HG03108 (cell line): ENCODE data around the gene TMPRSS11D.

Experiments used
- ATAC-seq: cut with Tn5 transposase; IDR thresholded peaks from one replicate; pipeline ENCODE4 v1.9.1; 2021; ENCODE audit warnings: moderate library complexity; ENCODE audit not compliant: unreplicated experiment

Gene TMPRSS11D

DNA sequence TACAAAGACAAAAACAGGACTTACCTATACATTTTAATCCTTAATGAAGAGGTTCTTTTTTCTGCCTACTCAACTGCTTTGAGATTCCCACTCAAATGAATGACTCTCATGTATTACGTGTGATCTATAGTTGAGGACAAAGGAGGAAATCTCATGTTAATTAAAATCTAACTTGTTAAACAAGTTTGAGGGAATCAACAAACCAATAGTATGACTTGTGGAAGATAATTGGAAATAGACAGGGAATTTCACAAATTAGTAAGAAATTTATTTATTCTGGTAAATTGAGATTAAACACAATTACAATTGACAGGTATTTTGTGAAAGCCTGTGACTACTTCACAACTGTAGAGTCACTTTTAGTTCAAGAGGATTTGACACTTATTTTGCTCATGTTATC lies at the start of gene TMPRSS11D:
TMPRSS11D (minus strand) TSS at position 101 of the 400 bp plus-strand sequence; CDS start at position 32, 69 bp downstream.
- no peak for ATAC-seq

- no peak for ATAC-seq
Measured at GRCh38 chr4:67933038-67933437, 49.2 kb upstream of the TMPRSS11D start.

DNA sequence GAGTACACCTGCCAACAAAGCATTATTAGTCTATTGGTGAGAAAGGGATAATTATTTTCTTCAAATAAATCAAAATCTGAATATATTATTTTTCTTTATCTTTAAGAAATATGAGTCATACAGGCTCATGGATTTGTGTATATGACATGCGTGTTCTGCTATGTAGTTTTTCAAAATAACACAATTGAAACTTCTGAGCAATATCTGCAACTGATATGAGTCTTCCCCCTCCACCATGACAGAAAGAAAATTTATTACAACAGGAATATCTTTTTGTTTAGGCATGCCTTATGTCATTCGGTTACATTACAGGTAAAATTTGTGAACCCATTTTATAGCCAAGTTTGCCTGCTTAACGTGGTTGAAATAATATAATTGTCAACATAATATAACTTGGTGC lies 47.5 kb upstream of the TMPRSS11D start:
- ATAC-seq, result no peak

DNA sequence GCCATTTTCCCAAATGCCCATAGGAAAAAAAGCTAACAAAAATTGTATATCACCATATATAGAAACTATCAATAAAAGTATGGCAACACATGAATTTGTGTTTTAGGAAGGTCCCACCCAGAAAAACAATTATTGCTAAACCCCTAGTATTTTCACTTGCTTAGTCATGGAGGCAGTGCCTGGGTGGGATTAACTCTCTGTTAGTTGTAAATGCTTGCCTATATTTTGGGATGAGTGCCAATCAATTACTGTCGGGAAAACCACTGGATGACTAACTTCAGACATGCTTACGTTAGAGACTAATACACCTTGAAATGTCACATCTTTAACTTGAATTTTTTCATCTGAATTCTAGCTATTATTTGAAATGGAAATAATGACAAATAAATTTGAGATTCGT lies 45.6 kb upstream of the TMPRSS11D start:
- ATAC-seq, result no peak

DNA sequence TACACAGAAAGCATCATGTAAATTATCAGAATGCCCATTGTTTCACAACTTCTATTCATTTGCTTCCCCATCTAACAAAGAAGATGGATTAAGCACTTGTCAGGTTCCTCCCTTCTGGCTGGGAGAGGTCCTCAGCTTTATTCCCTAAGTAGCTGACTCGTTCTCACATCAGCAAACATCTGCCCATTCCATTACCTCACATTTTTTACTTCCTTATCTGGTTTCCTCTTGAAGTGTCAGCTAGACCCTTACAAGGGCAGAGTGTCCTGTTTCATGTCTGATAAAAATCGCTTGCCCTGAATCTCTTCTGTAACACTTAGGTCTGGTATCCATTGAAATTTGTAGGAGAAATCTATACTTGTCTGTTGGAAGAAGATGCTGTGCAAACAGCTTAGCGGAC lies 44.7 kb upstream of the TMPRSS11D start:
- no peak for ATAC-seq

DNA sequence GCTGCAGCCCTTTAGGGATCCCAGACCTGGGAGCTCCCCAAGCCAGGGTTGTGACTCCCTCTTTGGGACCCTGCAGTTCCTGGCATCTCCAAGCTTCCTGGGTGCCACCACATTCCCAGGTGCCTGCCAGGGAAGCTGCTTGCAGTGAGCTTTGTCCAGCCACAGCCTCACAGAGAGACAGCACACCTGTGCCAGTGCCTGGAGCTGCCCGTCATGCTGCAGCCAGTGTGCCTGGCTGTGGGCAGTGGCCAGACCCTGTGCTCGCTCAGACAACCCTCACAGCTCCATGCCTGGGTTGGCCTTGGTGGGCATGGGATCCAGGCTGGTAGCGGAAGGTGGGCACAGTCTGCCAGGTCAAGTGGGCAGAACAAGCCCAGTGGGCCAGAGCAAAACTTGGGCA lies 43.4 kb upstream of the TMPRSS11D start:
- ATAC-seq, result no peak

DNA sequence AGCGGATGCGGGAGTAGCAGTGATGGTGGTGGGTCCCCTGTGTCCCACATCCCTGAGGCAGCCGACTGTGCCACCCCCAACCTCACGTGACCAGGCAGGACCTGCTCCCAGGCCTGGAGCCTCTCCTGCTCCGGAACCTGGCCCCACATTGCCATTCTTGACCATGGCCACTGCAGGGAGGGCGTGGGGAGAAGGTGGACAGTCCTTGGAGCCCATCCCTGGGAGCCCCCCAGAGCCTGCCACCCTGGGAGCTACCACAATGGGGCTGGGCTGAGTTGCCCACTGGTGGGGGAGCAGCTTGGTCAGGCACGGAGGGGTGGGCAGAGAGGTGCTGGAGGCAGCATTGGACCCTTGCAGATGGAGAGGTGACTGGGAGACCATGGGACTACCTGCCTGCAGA lies 42.7 kb upstream of the TMPRSS11D start:
- no peak for ATAC-seq

DNA sequence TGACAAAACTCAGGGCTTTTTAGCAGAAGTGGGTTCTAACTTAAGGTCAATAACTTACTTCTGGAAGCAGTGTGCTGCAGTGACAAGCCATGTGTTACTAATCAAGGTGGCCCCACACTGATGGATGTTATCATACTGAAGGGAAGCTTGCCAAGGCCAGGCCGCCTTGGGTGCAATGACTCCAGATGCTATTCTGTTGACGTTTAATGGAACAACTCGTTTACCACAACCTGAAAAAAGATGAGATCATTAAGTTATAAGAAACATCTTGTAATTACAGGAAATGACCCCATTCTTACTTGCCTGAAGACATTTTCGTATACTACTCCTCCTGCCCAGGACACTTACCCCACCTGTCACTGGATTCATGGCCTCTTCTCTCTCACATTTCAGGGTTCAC lies 38.9 kb upstream of the TMPRSS11D start:
- ATAC-seq, result no peak

GRCh38 chr4:67918428-67918827 lies 34.6 kb upstream of the TMPRSS11D start:
- no peak for ATAC-seq

GRCh38 chr4:67915400-67915966 lies 31.7 kb upstream of the TMPRSS11D start:
- ATAC-seq, result no peak

DNA sequence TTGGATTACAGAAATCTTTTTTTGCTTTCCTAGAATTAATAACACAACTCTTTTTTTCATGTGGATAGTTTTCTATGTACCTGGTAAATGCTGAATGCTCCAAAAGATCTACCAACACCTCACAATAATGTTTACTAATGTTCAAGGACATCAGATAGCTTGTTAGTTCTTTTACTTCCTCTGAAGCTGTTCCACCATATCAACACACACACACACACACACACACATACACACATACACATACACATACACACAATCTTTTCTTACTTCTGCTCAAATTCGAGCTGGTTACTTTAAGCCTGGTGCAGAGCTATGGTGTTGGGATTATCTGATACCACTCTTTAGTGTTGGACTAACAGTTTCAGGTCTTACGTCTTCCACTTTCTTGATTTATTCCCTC lies 28.3 kb upstream of the TMPRSS11D start:
- no peak for ATAC-seq

- ATAC-seq, result no peak
Measured at GRCh38 chr4:67911638-67912037, 27.8 kb upstream of the TMPRSS11D start.

DNA sequence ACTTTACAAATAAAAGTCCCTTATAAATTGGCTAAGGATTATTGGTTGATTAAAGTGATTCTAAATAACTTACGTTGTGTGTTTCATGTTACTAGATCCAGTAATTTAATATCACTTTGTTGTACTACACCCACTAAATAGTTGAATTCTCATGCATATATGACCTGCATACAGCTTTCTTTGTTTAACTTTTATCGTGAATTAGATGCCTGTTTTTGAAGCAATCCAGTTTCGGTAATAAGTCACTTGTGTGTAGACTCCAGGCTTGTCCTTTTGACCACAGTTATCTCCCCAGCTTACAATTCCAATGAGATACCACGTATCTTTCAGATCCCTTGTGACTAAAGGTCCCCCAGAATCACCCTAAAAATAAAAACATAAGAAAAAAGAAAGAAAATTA lies 27.3 kb upstream of the TMPRSS11D start:
- ATAC-seq, result no peak

- no peak for ATAC-seq
Measured at GRCh38 chr4:67910585-67910905, 26.7 kb upstream of the TMPRSS11D start.

DNA sequence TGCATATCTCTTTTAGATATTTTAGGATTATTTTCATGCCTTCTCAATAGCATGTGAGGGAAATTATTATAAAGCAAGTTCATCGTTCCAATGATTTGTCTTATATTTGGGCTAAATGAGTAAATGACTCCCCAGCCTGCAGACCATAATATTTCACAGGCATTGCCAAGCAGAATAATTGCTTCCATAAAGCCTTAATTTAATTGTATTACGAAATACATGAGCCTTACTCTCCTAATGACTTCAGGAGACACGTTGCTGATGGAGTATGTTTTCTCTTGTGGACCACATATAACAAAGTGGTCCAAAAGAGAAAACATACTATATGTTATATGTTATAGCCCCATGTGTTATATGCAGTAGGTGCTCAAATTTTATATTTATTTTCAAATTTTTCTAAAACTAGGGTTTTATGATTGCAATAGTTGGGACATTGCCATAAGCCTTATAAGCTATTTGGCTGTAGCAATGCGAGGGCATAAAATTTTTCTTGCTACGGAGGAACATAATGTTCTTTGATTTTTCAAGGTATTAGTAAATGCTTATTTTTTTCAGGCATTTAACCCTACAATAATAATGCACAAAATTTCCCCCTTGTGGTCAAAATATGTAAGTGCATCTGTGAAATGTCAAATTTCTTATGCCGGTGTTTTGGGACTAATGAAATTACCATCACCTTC lies 26.2 kb upstream of the TMPRSS11D start:
- ATAC-seq, result no peak

DNA sequence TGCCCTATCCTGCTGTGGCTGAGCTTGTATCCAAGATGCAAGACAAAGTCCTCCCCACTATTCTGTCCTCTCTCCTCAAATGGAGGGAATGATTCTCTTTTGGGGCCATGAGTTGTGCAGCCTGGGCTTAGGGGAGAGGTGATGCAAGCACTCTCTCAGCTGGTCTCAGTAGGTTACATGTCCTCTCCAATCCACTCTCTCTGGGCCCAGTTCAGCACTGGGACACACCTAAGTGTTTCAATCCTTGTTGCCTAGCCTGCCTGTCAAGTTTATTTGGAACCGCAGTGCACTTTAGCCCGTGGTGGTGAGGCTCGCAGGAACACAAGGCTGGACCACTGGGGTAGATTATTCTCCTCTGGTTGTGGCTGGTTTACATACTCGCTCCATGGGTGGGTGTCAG lies 23.8 kb upstream of the TMPRSS11D start:
- no peak for ATAC-seq

GRCh38 chr4:67899096-67899495 lies 15.3 kb upstream of the TMPRSS11D start:
- no peak for ATAC-seq

GRCh38 chr4:67897686-67898085 lies 13.9 kb upstream of the TMPRSS11D start:
- ATAC-seq, result no peak

- no peak for ATAC-seq
Measured at GRCh38 chr4:67896421-67897065, 12.7 kb upstream of the TMPRSS11D start.

DNA sequence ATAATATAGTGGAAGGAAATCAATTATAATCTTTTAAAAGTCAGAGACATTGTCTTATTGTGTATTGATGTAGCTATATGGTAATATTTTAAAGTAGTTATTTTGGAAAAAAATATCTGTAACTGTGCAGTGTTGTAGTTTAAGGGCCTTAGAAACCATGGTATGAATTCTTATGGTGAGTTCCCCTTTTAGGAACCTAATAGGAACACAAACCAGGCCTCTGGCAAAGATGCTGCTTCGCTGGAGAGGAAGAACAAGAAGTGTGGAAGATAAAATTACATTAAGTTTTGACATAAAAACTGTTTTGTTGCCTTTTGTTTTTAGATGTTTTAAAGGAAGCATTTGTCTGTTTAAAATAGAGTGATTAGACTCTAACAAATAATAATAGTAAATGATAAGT lies 10.9 kb upstream of the TMPRSS11D start:
- no peak for ATAC-seq

DNA sequence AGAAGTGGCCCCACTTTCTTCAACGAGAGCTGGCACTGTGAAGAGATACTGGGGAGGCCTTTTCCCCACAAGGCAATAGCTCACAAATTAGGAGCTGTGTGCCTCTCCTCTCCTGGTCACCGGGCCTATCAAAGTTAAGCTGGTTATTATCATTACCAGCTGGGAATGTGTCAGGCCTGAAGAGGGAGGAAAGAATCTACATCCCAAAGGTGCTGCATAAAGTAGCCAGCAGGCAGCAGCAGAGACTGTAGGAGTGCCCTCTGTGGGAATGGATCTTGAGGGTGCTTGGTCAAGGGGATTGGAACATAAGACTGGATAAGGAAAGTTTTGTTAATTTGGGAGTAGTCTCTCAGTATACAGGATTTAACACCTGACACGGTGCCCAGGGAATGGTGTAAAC lies 9.1 kb upstream of the TMPRSS11D start:
- no peak for ATAC-seq

DNA sequence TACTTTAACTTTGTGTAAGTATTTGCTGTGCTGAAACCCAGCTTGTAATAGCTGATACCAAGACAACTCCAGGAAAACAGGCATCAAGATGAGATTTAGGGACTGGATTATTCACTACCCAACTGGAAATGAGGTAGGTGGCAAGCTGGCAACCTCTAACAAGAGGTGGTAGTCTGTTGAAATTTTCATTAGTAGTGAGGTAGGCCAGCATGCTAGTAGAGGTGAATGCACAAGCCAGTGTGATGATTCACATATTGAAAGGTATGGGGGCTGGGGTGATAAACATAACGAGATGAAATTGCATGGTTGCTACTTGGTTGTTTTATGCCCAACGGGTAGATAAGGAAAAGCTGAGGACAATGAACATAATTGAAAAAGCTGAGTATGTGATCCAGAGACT lies 8.5 kb upstream of the TMPRSS11D start:
- no peak for ATAC-seq

- no peak for ATAC-seq
Measured at GRCh38 chr4:67891645-67892044, 7.8 kb upstream of the TMPRSS11D start.
